Adipose tissue (tissue), 3 donors: ENCODE measurements around the gene ZFAND3. TPM values are rescaled to one million over a fixed set of nuclear protein-coding genes. Genes with fewer than 3 reads are reported as not detected.

Experiments used
- H3K27ac ChIP-seq: one replicate; pipeline ENCODE4 v1.5.1; 2013; ENCODE audit warnings: low read depth, low read length
- WGBS, 3 donors: extraction: QIAGEN DNeasy Blood & Tissue Kit; methylation state at CpG; one replicate each; pipeline ENCODE4 v1.1.7; 2013; 5-methylcytosine and 5-hydroxymethylcytosine counted together
- polyA plus RNA-seq, 3 donors: library from polyadenylated mRNA; stranded (reverse); fragments of 200-250 nt; gene quantifications; one replicate each; pipeline ENCODE4 v1.2.3, GENCODE V29; 2013
- donor health status: healthy with polysubstance abuse.
- donor health status: Bipolar disorder and iron deficiency.
- donor health status: healthy.

Gene ZFAND3
- polyA plus RNA-seq, 3 donors = 25.9 to 45.2 (median 42.1) TPM

DNA sequence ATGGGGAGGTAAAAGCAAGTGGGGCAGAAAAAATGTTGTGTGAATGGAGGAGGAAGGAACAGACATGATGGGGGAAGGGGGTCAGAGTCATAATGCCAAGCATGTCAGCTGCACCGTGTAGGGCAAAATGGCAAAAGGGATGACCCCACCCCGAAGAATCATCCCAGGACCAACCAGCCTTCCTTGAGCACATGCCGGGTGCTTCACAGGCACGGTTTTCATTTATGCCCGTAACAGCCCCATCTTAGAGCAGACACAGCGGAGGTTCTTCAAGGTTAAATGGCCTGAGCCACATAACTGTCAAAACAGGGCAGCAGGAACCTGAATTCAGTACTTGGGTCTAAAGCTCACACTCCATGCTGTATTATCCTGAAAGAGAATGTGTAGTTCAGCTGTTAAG is 322.2 kb downstream of the ZFAND3 start:
- 89 to 96% (median 95%) methylated on average over 6 of the region's 6 CpGs for WGBS, 3 donors
- H3K27ac ChIP-seq = no peak overlapping the region

DNA sequence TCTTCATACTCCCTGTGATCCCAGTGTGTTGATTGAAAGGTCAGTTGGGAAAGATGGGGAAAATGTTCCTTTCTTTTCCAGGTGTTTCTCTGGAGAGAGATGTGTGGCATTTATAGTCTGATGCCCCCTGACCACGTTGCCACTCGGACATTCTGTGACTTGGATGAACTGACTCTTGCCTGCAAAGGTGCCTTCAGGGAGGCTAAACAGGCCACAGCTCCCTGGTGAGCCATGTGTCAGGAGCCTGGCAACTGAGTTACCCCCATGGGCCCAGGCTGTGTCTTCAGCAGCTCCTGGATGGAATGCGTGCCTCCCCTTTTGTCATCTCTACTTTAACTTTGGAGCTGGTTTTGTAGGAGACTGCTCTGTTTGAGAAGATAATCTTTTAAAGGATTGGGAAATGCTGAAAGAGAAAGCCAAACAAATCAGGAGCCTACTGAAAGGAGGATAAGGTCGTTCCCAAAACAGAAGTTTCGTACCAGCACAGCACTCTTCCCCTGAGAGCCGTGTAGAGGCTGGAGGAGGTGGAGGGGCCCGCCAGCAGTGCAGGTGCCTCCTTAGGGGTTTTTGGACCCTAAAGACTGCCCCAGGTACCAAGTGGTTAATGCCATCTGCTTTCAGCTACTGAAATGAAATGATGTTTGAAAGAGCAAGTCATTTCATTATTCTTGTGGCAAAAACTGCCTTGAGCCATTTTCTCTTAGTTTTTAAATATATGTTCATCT is 322.8 kb downstream of the ZFAND3 start:
- 84 to 90% (median 86%) methylated on average over 7 of the region's 7 CpGs for WGBS, 3 donors
- H3K27ac ChIP-seq = no peak overlapping the region

DNA sequence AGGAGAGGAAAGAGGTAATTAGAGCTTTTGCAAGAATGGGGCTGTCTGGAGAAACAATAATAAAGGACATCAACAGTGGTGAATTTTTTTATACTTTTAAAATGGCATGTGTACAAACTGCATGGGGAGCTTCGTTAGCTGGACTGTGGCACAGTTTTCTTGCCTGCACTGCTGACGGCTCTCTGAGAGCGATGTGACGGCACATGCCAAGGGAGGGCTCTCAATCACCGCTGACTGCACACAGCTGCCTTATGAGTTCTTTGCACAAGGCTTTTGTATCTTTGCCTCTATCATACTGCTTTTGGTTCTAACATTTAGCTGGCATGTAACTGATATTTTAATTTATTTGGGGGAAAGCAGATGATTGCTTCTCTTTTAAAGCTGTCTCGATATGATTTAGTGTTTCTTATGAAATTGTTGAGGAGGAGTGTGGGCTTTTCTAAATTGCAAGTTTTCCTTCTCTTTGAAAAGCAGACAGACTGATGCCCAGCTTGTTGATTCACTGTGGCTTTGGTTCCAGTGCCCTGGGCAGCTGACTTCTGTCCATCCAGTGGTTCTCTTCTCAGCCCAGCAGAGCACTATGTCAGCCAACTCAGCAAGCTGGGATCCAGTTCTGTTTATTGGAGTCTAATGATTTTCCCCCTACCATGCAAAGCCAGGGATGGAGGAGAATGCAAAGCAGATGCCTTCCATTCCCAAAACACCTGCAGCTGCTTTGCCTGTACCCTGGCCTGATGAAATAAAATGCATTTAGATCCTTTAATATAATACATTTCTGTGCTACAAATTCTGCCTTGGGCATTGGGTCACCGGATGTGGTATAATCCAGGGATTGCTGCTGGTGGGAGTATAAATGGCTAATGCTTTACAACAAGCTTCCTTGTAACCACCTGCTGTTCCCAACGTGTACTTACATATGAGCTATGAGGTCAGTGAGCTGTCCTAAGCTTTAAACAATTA is 323.9 kb downstream of the ZFAND3 start:
- whole genome bisulfite sequencing, 3 donors = 82 to 85% (median 84%) methylated on average over 8 of the region's 8 CpGs

GRCh38 chr6:38144365-38144945 is 324.9 kb downstream of the ZFAND3 start:
- 90 to 94% (median 92%) methylated on average over 5 of the region's 5 CpGs for WGBS, 3 donors
- H3K27ac ChIP-seq = no peak overlapping the region

More for the DNA sequence above, 323.9 kb downstream of the ZFAND3 start:
- no peak overlapping the region for H3K27ac ChIP-seq

GRCh38 chr6:38146021-38146733 is 326.6 kb downstream of the ZFAND3 start:
- H3K27ac ChIP-seq = no peak overlapping the region
- 81 to 83% (median 83%) methylated on average over 8 of the region's 8 CpGs for WGBS, 3 donors

- WGBS, 3 donors = 86 to 96% (median 90%) methylated on average over 1 of the region's 1 CpG
- no peak overlapping the region for H3K27ac ChIP-seq
Measured at GRCh38 chr6:38146734-38147027, 327.2 kb downstream of the ZFAND3 start.

GRCh38 chr6:38148606-38149005 is 329.1 kb downstream of the ZFAND3 start:
- H3K27ac ChIP-seq = no peak overlapping the region
- WGBS, 3 donors = 73 to 79% (median 74%) methylated on average over 2 of the region's 2 CpGs

GRCh38 chr6:38149531-38149930 is 330.0 kb downstream of the ZFAND3 start:
- no peak overlapping the region for H3K27ac ChIP-seq
- WGBS, 3 donors = 52 to 85% (median 80%) methylated on average over 2 of the region's 2 CpGs

DNA sequence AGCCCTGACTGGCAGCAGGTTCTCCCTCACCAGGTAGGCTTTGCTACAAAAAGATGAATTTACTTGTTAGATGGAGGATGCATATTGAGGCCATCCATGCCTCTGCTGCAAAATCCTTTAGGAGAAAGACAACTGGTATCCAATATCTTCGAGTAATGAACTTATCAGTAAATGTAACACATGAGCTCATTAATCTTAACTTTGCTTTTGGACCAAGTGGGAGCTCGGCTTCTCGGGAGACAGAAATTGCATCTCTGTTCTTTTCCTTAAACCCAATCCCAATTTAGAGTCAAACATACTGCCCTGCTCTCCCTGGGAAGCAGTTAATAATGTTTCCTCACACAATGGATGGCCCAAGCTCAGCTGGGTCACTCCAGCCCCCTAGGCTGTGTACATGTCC is 330.5 kb downstream of the ZFAND3 start:
- no peak overlapping the region for H3K27ac ChIP-seq
- WGBS, 3 donors = 63 to 82% (median 68%) methylated on average over 3 of the region's 3 CpGs

GRCh38 chr6:38150681-38151296 is 331.3 kb downstream of the ZFAND3 start:
- 92 to 94% (median 94%) methylated on average over 11 of the region's 11 CpGs for WGBS, 3 donors
- H3K27ac ChIP-seq = no peak overlapping the region

DNA sequence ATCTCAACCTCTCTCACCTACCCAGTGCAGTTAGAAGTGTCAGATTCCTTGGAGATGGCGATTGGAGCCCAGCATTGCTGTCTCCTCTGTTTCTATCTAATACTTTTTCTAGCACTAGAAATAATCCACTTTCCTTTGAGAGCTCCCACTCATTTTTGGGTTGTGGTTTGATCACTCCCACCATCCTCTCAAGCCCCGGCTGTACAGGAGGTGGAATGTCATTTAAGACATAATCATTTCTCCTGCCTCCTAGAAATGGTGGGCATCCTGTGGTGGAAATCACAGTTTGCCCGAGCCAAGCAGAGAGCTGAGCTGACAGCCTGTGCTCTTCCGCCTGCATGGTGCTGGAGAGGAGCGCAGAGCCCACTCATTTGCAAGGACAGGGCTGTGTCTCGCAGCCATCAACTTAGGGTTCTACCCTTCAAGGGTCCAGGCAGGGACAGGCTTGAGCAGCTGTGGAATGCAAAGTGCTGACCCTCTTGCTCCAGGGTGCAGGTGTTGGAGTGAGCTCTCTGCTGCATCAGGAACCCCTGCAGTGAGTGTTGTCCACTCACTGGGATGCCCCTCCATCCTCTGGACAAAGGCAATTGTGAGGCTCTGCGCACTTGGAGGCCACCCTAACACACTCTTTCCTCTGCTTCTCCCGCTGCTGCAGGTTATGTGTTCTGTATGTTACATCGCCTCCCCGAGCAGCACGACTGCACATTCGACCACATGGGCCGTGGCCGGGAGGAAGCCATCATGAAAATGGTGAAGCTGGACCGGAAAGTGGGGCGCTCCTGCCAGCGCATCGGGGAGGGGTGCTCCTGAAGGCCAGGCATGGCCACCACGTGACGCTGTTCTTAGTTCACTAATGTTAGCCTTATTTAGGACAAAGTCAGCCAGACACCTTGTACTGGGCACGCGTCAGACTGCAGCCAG is 332.3 kb downstream of the ZFAND3 start:
- H3K27ac ChIP-seq = no peak overlapping the region
- WGBS, 3 donors = 88 to 97% (median 96%) methylated on average over 22 of the region's 22 CpGs

DNA sequence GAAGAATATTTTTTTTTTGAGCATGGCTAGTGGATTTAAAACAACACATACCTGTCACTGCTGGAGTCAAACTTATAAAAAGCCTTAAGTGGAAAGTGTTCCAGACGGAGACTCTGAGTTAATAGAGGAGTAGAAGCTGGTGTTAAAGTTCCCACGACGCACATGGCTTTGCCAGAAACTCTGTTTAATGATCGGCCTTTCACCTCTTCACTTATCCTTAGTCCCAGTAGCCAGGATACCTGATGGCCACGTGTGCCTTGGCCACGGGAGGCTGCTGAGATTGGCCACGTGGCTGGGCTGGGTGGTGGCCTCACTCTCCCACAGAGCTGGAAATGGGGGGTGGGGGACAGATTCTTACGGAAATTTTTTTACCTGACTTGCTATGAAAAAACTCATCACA is 333.1 kb downstream of the ZFAND3 start:
- 44 to 94% (median 92%) methylated on average over 8 of the region's 8 CpGs for WGBS, 3 donors
- no peak overlapping the region for H3K27ac ChIP-seq

DNA sequence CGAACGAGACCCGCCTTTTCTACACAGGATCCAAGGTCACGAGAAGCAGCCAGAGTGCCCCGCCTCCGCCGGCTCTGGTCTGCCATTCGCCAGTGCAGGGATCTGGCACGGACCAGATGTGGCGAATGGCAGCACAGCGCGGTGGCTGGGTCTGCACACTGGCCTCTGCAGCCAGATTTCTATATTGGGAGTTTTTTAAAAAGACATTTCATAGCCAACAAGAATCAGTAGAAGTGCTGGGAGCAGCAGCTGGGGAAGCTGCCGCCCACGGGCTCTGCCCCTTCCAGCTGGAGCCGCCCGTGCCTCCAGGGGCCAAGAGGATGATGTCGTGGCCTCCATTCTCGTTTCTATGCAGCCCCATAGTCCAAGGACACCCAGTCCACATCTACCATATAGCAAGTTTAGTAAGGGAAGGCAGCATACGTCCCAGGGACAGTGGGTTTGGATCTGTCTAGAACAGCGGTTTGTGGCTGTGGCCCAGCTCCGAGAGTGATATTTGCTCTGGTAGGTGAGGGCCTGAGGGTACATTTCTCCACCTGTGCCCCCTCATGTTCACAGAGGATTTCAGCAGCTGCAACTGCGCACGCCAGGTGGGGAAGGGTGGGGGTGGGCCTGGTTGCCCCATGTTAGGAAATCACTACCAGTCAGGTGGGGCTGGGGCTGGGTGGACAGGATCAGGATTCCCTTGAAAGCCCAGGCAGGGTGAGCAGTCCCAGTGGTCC is 333.7 kb downstream of the ZFAND3 start:
- WGBS, 3 donors = 84 to 91% (median 86%) methylated on average over 23 of the region's 23 CpGs
- no peak overlapping the region for H3K27ac ChIP-seq

DNA sequence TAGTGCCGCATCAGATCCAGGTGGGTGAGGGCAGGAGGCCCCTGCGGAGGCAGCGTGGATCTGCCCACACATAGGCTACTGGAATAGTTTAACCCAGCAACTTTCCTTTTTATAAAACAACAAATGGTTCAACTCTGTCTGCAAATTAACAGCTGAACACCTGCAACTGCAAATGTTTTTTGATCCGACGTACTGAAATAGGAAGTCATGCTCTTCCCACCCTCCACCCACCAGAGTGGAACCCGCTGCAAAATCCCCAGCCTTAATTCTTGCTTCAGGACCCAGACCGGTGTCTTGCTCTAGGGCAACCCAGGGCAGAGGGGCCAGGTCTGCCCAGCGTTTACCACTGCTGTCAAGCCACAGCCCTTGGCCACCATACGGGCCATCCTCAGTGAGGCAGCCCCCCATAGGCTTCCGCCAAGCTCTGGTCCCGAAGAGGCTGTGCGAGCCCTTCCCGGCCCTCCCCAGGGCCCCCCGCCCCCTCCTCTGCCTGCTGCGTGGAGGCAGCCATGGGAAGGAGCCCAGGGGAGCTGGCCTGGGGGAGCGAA is 334.3 kb downstream of the ZFAND3 start:
- no peak overlapping the region for H3K27ac ChIP-seq
- 74 to 92% (median 79%) methylated on average over 16 of the region's 16 CpGs for WGBS, 3 donors

GRCh38 chr6:38154731-38155130 is 335.2 kb downstream of the ZFAND3 start:
- WGBS, 3 donors = 79 to 83% (median 80%) methylated on average over 8 of the region's 8 CpGs
- H3K27ac ChIP-seq = no peak overlapping the region

- H3K27ac ChIP-seq = no peak overlapping the region
- WGBS, 3 donors = 46 to 83% (median 50%) methylated on average over 9 of the region's 9 CpGs
Measured at GRCh38 chr6:38155144-38155543, 335.6 kb downstream of the ZFAND3 start.
